ENCODE results near the gene HHLA2.

GRCh38 chr3:108394563-108394962 lies 98.2 kb downstream of the HHLA2 start:
- no peak for TF ChIP-seq CTCF (IDR thresholded peaks at IDR 0.05)
- no peak for TF ChIP-seq POLR2AphosphoS5 (IDR thresholded peaks at IDR 0.05)
- no peak for TF ChIP-seq POLR2A (IDR thresholded peaks at IDR 0.05)

Measured in prostate gland (tissue), 2 donors.